ENCODE results near the gene PTPRD. TPM values are rescaled to one million over a fixed set of nuclear protein-coding genes. Genes with fewer than 3 reads are reported as not detected.

Gene PTPRD
- polyA plus RNA-seq, 4 donors: 99.8 to 230 (median 118) TPM

DNA sequence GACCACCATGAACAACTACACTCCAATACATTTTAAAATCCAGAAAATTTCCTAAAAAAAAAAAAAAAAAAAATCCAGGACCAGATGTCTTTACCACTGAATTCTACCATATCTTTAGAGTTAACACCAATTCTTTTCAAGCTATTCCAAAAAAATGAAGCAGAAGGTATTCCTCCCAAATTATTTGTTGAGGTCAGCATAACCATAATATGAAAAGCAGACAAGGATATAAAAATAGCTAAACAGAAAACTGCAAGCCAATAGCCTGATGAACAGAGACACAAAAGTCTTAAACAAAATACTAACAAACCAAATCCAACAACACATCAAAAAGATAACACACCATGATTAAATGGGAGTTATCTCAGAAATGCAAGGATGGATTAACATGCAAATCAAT is 695.4 kb downstream of the PTPRD start:
- DNase-seq (ENCODE audit: low read depth in 4 of 4, low spot score in 3 of 4): no peak

DNA sequence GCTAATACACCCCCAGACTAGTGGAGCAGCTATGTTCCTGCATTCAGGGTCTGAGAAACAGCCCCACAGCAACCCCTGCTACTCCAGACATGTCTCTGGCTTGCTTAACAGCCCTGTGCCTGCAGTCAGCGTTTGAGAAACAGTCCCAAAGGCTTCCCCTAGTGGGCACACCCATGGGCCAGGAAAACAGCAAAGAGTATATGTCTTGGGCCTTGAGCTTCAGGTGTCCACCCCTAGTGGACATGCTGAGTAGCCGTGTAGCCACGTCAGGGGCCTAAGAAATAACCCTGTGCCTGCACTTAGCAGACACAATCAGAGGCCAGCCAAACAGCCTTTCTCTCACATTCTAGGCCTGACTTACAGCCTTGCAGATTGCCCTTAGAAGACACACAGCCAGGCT is 698.6 kb downstream of the PTPRD start:
- DNase-seq (ENCODE audit: low read depth in 4 of 4, low spot score in 3 of 4): no peak

DNA sequence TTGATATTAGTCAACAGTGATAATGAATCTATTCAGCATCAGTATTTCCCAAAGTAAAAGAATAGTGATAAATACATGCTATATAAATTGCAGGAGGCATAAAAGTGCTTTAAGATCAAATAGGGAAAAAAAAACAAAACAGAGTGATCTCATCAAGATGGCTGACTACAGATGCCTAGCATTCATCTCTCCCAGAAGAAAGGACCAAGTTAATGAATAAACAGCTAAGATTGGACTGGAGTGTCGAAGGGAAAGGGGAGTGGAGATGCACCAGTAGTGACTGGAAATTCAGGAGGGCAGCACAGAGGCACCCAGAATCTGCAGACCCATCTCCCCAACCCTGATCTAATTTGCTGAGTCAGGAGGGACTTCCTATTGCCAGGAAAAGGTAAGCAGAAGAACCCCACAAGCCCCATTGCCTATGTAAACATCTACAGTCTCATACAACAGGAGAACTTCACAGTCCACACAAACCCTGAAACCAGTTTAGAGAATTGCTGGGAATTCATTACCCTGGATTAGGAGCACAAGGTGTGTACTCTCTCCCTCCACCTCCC is 699.4 kb downstream of the PTPRD start:
- DNase-seq (ENCODE audit: low read depth in 4 of 4, low spot score in 3 of 4): peak in 1 of 4 donors; percentile 8

DNA sequence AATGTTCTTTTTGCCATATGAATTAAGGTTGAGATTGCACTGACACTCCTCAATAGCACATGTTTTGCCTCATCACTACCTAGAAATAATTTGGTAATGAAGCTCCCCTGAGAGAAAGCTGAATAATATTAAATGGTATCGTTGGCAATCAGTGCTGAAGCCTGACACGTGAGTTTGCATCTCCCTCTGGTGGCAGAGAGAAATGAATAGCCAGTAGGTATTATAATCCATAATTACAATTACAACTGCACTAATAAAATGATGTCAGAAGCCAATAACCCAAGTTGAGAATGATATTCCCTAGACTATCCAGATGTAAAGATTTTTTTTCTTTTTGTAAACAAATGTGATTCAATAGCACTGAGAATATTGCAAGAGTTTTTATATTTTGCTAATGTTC is 700.3 kb downstream of the PTPRD start:
- no peak for DNase-seq (ENCODE audit: low read depth in 4 of 4, low spot score in 3 of 4)

DNA sequence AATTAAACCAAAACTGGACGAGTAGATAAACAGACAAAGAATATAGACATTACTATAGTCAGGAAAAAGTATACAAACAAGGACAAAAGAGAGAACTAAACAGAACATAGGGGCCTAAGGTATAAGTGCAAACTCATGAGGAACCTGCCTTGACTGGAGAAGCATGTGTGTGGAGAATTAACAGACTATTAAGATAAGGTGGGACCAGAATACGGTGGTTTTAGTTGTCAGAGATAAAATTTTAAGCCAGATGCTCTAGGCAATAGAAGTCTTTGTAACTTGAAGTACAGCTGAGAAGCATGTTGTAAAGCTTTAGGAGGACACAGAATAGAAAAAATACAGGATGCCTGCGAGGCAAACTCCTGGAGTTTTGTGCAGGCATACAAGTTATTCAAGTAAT is 707.1 kb downstream of the PTPRD start:
- no peak for DNase-seq (ENCODE audit: low read depth in 4 of 4, low spot score in 3 of 4)

DNA sequence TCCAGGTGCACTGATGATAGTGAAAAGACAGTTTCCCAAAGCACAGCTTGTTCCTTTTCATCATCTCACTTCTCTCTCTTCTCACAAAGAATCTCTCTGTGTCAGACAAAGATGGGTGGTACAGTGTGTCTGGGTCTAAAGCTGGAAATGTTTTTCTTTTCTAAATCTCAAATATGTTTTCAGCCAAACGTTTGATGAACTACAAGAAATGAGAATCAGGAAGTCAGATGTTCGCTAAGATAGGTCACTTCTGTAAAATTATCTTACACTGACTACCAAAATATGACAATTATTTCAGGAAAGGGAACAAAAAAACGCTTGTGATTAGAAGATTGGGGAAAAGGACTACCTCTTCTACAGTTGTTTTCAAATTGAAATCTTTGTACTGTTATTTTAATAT is 708.8 kb downstream of the PTPRD start:
- DNase-seq (ENCODE audit: low read depth in 4 of 4, low spot score in 3 of 4): no peak

DNA sequence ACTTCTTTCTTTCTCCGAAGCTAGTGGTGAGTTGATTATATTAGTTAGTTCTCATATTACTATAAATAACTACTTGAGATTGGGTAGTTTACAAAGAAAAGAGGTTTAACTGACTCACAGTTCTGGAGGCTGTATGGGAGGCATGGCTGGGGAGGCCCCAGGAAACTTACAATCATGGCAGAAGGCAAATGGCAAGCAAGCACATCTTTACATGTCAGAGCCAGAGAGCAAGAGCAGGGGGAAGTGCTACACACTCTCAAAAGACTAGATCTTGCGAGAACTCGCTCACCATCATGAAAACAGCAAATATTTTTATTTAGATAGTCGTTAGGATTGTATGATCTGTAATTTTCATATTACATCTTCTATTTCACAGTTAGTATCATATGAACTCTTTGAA is 711.2 kb downstream of the PTPRD start:
- no peak for DNase-seq (ENCODE audit: low read depth in 4 of 4, low spot score in 3 of 4)

DNA sequence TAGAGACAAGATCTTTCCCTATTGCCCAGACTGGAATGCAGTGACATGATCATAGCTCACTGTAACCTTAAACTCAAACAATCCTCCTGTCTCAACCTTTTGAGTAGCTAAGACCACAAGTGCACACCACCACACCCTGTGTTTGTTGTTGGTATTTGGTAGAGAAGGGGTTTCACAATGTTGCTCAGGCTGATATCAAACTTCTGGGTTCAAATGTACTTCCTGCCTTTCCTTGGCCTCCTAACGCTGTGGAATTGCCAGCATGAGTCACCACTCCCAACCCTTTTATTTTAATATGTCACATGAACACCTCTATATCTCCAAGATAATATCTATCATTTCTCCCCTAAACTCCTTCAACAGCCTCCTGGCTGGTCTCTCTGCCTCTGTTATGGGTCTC is 719.0 kb downstream of the PTPRD start:
- DNase-seq (ENCODE audit: low read depth in 4 of 4, low spot score in 3 of 4): no peak

DNA sequence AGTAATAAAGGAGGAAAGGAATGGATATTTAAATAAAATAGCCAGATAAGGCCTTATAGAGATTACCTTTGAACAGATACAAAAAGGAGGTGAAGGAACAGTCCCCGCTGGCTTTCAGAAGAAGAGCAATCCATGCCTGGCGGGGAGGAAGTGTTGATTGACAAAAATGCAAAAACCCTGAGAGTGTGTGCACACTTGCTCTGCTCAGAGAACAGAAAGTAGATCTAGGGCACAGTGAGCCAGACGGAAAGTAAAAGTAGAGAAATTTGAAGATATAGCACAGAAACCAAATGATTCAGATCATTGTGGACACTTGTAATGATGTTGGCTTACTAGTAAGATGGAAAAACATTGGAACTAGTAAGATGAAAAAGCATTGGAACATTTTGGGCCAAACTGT is 720.6 kb downstream of the PTPRD start:
- DNase-seq (ENCODE audit: low read depth in 4 of 4, low spot score in 3 of 4): no peak

DNA sequence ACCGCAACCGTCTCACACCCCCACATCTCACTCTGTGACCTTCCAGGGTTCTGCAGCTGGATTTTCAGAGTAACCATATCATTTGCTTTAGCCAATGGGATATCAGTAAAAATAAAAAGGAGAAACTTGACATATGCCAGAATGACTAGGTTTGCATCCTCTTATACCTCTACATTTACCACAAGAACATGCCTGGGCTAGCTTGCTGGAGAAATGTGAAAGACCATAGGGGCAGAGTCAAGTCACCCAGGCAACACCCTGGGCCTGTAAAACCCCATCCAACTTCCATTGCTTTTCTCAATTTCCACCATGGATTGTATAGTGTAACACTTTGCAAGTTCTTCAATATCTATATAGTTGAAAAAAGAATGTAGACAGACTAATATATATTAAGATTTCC is 731.1 kb downstream of the PTPRD start:
- DNase-seq (ENCODE audit: low read depth in 4 of 4, low spot score in 3 of 4): no peak

DNA sequence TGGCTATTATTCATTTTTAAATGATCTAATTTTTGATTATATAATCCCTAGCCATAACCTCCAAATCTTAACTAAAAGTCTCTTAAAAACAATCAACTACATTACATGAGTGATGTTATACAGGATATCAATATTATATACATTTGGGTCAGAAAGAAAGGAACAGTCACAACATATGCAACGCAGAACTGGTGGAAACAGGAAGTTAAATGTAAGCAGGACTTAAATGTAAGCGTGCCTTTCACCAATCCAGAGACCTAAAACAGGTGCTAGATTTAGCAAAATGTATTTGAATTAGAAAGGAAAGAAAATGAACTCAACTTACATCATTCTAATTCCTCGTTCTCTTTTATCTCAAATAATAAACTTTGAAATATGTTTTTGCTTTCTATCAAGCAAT is 738.5 kb downstream of the PTPRD start:
- no peak for DNase-seq (ENCODE audit: low read depth in 4 of 4, low spot score in 3 of 4)

DNA sequence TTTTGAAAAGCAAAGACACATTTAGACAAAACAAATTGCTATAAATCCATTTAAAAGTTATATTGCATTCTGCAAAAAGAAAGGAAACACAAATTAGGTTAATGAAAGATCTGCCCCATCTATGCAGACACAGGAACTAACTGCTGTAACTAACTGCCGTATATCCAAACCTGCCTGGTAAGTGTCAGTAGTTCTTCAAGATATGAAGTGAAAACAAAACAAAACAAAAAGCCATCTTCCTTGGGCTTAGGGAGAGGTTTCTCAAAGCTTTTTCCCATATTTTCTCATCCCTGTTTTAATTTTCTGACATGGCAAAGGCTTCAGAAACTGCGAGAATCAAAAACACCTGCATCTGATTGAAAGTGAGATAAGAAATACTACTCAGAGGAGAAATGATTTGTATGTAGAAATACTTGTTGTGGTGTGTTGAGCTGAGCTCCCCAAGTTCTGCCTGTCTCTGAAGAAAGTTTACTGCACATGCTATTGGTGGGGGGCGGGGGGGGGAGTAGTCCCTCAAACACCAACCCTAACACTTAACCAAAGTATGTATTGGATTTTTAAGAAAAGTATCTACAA is 750.5 kb downstream of the PTPRD start:
- DNase-seq (ENCODE audit: low read depth in 4 of 4, low spot score in 3 of 4): no peak

DNA sequence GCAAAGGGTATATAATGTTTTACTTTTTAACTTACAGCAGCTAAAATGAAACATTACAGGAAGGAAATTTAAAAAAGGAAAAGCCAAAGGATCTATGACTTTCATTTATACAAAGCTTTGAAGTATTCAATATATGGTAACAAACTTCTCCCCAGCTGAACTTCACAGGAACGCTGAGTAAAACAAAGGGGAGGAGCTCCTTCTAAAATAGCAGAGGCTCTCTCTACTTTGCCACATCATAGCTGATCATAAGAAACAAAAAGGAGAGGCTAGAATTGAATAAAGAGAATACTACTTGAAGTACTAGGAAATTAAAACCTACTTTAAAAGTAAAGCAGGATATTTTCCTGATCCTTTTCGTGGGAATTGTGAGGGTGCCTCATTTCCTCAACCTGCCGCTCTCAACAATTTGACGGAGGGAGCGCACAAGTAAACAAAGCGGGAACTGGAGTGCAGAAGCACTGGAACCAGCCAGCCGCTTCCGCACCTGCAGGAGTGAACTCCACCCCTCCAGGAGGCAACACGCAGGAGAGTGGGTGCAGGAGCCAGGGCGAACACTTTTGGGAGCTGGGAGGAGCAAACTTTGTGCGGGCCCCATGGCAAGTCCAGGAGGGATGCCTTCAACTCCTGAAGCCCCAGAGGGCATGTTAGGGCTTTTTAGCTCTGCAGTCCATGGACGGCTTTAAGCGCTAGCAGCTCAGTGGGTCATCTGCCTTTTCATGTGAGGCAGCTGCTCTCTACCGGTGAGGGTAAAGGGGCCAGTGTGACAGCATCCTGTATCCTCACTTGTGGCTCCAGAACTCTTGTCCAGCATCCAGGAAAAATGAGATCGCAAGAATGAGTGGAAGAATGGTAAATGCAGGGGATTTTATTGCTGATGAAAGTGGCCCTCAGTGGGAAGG is 757.4 kb downstream of the PTPRD start:
- no peak for DNase-seq (ENCODE audit: low read depth in 4 of 4, low spot score in 3 of 4)

DNA sequence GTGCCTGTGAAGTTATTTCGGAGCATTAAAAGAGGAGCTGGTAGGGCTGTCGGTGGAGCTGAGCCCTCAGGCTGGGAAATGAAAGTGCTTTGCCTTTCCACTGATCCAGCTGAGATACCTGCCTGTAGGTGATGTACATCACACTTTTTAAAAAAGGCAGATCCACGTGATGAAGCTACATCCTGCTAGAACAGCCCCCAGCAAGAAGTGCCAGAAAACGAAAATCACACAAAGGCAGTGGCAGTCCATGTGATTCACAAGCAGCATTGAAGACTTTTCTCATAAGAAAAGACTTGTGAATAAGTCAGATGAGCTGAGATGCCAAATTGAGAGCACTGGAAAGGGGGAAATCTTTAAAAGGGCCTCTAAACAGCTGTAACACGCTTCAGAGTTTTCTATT is 765.1 kb downstream of the PTPRD start:
- DNase-seq (ENCODE audit: low read depth in 4 of 4, low spot score in 3 of 4): no peak

DNA sequence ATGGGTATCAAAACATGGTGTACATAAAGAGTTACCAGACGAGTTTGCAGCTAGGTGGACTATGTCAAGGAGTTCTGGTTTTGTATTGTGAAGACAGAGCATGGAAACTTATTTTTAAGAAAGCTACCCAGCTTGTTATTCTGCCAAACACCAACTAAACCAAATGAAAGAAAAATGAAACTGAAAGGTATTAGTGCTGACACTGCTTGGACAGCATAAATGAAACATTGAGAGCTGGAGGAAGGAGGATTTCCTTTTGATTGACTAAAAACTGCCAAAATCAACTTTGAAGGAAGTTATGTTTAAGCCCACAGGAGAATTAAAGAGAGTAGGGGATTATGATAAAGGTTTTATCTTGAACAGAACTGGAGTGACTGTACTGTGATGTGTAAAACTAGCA is 766.2 kb downstream of the PTPRD start:
- DNase-seq (ENCODE audit: low read depth in 4 of 4, low spot score in 3 of 4): no peak

DNA sequence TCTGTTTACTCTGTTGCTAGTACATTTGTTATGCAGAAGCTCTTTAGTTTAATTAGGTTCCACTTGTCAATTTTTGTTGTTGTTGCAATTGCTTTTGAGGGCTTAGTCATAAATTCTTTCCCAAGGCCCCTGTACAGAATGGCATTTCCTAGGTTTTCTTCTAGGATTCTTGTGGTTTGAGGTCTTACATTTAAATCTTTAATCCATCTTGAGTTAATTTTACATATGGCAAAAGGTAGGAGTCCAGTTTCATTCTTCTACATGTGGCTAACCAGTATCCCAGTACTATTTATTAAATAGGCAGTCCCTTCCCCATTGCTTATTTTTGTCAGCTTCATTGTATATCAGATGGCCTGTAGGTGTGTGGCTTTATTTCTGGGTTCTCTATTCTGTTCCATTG is 792.4 kb downstream of the PTPRD start:
- no peak for DNase-seq (ENCODE audit: low read depth in 4 of 4, low spot score in 3 of 4)

DNA sequence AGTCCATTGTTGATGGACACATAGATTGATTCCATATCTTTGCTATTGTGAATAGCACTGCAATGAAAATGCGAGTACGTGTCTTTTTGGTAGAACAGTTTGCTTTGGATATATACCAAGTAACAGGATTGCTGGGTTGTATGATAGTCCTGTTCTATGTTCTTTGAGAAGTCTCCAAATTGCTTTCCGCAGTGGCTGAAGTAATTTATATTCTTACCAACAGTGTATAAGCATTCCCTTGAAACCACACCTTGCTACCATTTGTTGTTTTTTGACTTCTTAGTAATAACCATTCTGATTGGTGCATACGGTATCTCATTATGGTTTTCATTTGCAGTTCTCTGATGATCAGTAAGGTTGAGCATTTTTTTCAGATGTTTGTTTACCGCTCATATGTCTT is 792.9 kb downstream of the PTPRD start:
- no peak for DNase-seq (ENCODE audit: low read depth in 4 of 4, low spot score in 3 of 4)

DNA sequence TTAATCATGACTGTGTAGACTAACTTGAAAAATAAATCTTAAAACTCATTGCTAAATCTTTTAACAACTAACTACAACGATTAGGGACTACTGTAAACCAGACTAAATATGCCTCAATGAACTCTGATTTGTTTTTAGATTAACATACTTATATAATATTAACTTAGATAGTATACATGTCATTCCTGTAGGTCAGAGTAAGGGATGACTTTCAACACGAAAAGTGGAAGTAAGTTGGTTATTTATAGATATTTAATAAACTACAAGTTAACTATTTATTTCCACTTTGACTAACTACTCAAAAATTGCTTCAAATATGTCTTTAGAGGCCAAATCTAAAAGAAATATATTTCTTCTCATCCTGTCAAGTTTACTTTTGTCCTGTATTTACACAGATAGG is 795.6 kb downstream of the PTPRD start:
- DNase-seq (ENCODE audit: low read depth in 4 of 4, low spot score in 3 of 4): no peak

DNA sequence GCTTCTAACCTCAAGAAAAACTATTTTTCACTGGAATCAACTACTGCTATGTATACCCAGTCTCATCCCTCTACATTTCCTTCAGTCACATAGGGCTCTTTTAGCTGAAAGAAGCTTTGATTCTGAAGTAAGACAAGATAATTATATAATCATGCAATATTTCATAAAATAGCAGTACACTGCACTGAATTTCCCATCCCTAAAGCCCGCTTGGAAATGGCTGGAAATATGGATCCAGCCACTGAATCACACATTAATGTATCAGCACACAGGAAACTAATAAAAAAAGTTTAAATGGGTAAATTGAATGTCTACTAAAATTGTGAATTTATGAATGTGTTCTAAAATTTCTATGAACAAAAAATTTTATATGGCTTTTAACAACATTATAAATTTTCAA is 808.7 kb downstream of the PTPRD start:
- DNase-seq (ENCODE audit: low read depth in 4 of 4, low spot score in 3 of 4): no peak

DNA sequence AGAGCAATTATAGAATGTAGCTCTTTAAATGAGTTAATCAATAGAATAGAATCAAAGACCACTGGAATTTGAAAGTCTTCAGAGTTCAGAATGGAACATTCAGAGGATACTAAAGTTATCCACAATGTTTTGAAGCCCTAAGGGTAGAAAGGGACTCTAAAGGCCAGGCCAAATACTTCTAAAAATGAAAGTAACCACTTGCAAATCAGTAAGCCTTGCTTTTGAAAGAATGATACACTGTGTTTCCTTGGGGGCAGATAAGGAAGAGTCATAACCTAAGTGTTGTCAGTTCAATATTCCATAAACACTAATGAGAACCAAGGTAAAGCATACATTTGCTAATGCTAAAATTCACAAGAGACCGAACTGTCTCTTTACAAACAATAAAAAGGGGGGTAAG is 813.5 kb downstream of the PTPRD start:
- DNase-seq (ENCODE audit: low read depth in 4 of 4, low spot score in 3 of 4): no peak

DNA sequence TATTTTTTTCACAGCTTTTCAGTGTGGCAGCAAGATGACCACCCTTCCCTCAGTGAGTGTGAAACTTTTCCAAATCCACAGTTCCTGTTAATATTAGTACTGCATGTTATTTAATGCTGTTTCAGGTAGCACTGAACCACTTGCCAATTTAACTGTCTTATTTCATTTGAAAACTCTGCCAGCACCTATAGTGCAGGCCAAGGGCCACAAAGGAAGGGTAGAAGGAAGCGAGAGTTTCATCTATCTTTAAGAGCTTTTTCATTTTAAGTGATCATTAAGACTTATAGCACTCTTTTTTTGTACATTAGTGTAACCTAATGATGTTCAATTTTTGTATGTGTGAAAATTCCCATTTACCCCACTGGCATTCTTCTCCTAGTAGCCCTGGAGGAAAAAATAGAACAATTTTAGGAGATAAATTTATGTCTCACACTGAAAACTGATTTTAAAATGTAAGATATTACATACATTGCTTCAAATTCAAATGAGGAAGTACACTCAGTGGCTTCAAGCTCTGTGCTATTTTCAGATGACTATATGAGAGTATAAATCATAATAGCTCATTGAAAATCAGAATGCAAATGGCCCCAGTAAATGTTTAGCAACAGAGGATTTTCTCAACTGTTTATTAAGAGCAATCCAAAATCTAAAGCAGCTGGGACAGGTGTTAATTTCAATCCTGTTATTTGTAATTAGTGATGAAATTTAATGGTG is 820.5 kb downstream of the PTPRD start:
- no peak for DNase-seq (ENCODE audit: low read depth in 4 of 4, low spot score in 3 of 4)

DNA sequence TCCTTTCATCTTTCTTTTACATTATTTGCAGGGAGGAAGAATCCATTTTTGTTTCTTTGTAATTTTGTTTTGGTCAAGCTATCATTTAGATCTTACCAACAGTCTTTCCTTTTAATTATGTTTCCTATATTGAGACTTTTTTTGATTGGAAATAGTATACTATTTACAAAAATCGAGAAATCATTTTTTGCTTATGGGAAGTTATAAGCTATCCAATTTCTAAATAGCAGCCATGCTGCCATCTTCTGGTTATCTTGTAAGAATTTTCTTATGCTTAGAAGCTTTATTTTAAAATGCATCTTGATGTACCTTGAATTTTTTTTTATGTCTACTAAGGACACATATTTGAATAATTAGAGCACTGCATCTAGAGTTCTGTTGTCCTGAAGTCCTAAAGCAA is 821.2 kb downstream of the PTPRD start:
- no peak for DNase-seq (ENCODE audit: low read depth in 4 of 4, low spot score in 3 of 4)

Measured in left renal pelvis (tissue), 4 donors.